Measurements from ENCODE around the gene ARHGEF19. TPM values are rescaled to one million over a fixed set of nuclear protein-coding genes. Genes with fewer than 3 reads are reported as not detected.
"Not testable (repeated sequence)": the region's sequence is repeated elsewhere in the genome, so short reads cannot be mapped to it uniquely, and the experiment has no call there.

ARHGEF19 gene
- total RNA-seq, 1 donor from 2014 or later: 4.6 TPM

- DNase-seq (ENCODE audit: low read depth in 2 of 2): not testable (repeated sequence)
Measured at GRCh38 chr1:16222716-16223115, 10.3 kb upstream of the ARHGEF19 start.

- DNase-seq (ENCODE audit: low read depth in 2 of 2): no peak
Measured at GRCh38 chr1:16221499-16221898, 9.0 kb upstream of the ARHGEF19 start.

- no peak for DNase-seq (ENCODE audit: low read depth in 2 of 2)
Measured at GRCh38 chr1:16219968-16220500, 7.6 kb upstream of the ARHGEF19 start.

GRCh38 chr1:16218674-16219071 is 6.2 kb upstream of the ARHGEF19 start:
- DNase-seq (ENCODE audit: low read depth in 2 of 2): no peak

GRCh38 chr1:16218014-16218673 is 5.7 kb upstream of the ARHGEF19 start:
- DNase-seq (ENCODE audit: low read depth in 2 of 2): no peak

GRCh38 chr1:16217061-16217785 is 4.8 kb upstream of the ARHGEF19 start:
- DNase-seq (ENCODE audit: low read depth in 2 of 2): peak; percentile 97 to 99

GRCh38 chr1:16215882-16216753 is 3.7 kb upstream of the ARHGEF19 start:
- peak; percentile 86 to 94 for DNase-seq (ENCODE audit: low read depth in 2 of 2)

- DNase-seq (ENCODE audit: low read depth in 2 of 2): not testable (repeated sequence)
Measured at GRCh38 chr1:16215240-16215639, 2.8 kb upstream of the ARHGEF19 start.

GRCh38 chr1:16213544-16213943 is 1.1 kb upstream of the ARHGEF19 start:
- DNase-seq (ENCODE audit: low read depth in 2 of 2): not testable (repeated sequence)

- DNase-seq (ENCODE audit: low read depth in 2 of 2): no peak
Measured at GRCh38 chr1:16213013-16213412, 561 bp upstream of the ARHGEF19 start.

- no peak for DNase-seq (ENCODE audit: low read depth in 2 of 2)
Measured at GRCh38 chr1:16211824-16212223, 628 bp downstream of the ARHGEF19 start.

- no peak for DNase-seq (ENCODE audit: low read depth in 2 of 2)
Measured at GRCh38 chr1:16210581-16210980, 1.9 kb downstream of the ARHGEF19 start.

- DNase-seq (ENCODE audit: low read depth in 2 of 2): no peak
Measured at GRCh38 chr1:16209847-16210407, 2.5 kb downstream of the ARHGEF19 start.

GRCh38 chr1:16209132-16209846 is 3.2 kb downstream of the ARHGEF19 start:
- no peak for DNase-seq (ENCODE audit: low read depth in 2 of 2)

GRCh38 chr1:16208270-16208987 is 4.0 kb downstream of the ARHGEF19 start:
- peak in 1 of 2 donors; percentile 24 for DNase-seq (ENCODE audit: low read depth in 2 of 2)

- no peak for DNase-seq (ENCODE audit: low read depth in 2 of 2)
Measured at GRCh38 chr1:16207318-16208269, 4.9 kb downstream of the ARHGEF19 start.

GRCh38 chr1:16206547-16207317 is 5.7 kb downstream of the ARHGEF19 start:
- DNase-seq (ENCODE audit: low read depth in 2 of 2): peak; percentile 98

- DNase-seq (ENCODE audit: low read depth in 2 of 2): no peak
Measured at GRCh38 chr1:16205891-16206546, 6.4 kb downstream of the ARHGEF19 start.

Measured in lung microvascular endothelial cell (primary cell).